ENCODE data around the gene GAL3ST2.

DNA sequence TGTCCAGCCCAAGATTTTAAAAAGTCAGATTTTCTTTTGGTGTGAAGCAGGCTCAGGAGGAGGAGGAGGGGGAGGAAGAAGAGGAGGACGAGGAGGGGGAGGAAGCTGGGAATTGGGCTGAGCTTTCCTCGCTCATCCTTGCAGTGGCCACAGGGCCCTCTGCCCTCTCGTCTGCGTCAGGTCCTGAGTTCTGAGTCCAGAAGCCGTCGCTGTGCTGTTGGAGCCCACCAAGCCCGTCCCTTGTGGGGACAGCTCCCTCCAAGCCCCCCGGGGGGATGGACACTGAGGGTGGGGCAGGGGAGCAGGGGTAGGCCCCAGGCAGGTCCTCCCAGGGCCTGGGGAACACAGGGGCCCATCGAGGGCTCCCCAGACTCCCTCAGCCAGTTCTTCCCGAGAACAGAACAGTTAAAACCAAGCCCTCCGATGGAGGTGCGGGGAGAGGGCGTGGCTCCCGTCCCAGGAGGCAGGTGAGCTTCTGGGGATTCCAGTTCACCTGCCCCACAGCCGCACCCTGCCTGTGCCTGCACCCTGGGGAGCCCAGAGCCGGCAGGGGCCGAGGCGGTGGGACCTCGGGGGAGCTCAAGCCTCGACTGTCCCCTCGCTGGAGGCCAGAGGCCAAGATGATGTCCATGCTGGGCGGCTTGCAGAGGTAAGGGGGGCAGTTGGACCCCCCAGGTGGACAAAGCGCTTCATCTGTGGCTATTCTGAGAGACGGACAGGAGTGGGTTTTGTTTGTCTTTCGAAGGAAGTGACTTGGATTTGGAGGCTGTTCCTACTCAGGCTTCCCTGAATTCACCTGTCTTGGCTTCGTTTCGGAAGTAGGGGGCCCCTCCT lies at the start of gene GAL3ST2:
- TF ChIP-seq POLR2A (IDR thresholded peaks at IDR 0.05), result no peak
- TF ChIP-seq, protein P1, sequence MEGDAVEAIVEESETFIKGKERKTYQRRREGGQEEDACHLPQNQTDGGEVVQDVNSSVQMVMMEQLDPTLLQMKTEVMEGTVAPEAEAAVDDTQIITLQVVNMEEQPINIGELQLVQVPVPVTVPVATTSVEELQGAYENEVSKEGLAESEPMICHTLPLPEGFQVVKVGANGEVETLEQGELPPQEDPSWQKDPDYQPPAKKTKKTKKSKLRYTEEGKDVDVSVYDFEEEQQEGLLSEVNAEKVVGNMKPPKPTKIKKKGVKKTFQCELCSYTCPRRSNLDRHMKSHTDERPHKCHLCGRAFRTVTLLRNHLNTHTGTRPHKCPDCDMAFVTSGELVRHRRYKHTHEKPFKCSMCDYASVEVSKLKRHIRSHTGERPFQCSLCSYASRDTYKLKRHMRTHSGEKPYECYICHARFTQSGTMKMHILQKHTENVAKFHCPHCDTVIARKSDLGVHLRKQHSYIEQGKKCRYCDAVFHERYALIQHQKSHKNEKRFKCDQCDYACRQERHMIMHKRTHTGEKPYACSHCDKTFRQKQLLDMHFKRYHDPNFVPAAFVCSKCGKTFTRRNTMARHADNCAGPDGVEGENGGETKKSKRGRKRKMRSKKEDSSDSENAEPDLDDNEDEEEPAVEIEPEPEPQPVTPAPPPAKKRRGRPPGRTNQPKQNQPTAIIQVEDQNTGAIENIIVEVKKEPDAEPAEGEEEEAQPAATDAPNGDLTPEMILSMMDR (IDR thresholded peaks at IDR 0.05 in 4 of 5, conservative IDR thresholded peaks at IDR 0.05 in 1 of 5), result no peak

Data from gastrocnemius medialis (tissue), 4 donors.